GM19372 (cell line): ENCODE results near the gene CDK11B.

Experiments
- ATAC-seq: cut with Tn5 transposase; IDR thresholded peaks from one replicate; pipeline ENCODE4 v1.9.1; 2021; ENCODE audit warnings: mild to moderate bottlenecking, low read depth, moderate library complexity; ENCODE audit not compliant: unreplicated experiment

CDK11B gene

GRCh38 chr1:1617516-1617915 lies 41.3 kb downstream of the CDK11B start:
- ATAC-seq = no peak

GRCh38 chr1:1616838-1617237 lies 42.0 kb downstream of the CDK11B start:
- ATAC-seq = no peak

GRCh38 chr1:1616045-1616790 lies 42.6 kb downstream of the CDK11B start:
- peak; percentile 21 for ATAC-seq

DNA sequence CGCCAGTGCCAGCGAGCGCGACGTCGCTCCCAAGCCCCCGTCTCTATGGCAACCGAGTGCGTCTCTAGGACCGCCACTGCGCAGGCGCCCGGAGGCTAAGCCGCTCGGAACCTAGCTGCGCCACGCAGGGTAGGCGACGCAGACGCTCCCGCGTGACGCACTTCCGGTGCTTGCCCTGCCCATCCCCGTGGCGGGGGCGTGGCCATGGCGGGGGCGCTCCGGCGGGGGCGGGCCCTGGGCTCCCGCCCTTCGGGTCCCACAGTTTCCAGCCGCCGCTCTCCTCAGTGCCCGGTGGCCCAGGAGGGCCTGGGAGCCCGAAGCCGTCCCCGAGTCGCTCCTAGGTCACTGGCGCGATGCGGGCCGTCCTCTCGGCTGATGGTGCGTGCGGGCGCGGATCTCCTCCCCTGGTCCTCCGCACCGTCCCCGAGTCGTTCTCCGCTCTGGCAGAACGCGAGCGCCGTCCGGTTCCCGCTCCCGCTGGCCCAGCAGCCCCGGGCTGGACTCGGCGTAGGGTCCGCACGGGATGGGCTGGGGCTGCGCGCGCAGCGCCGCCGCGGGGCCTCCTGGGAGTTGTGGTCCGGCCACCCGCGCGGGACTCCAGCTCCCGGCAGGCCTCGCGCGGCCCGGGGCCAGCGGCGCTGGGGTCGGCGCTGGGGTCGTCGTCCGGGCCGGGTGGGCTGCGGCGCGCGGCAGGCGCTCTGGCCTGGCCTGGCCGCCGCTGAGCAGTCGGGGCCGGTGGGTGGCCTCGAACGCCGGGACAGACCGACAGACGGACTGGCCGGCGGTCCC lies 43.4 kb downstream of the CDK11B start, which contains the start of gene MIB2:
Gene MIB2, plus strand, starts transcription at position 245 of the 789 bp plus-strand sequence. CDS start 7,953 bp downstream, outside the sequence.
- ATAC-seq = peak; percentile 83

GRCh38 chr1:1614954-1615255 lies 43.9 kb downstream of the CDK11B start:
- ATAC-seq = no peak

- ATAC-seq = no peak
These were observed 44.4 kb downstream of the CDK11B start for GRCh38 chr1:1614204-1614953.

DNA sequence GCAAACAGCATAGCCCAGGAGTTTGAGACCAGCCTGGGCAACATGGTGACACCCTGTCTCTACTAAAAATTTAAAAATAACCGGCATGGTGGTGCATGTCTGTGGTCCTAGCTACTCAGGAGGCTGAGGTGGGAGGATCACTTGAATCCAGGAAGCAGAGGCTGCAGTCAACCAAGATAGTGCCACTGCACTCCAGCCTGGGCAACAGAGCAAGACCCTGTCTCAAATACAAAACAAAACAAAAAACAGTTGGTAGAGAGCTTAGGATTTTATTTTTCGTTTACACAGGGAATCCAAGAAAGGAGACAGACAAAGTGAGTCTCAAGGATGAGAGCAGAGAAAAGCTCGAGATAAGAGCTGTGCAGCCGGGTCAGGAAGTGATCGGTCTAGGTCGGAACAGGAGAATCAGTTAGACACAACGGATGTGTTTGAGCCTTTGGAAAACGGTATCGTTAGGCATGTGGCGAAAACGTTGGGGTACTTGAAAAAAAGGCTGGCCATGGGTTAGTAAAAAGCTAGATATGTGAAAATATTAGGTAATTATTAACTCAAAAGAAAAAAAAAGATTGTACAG lies 45.2 kb downstream of the CDK11B start:
- ATAC-seq = no peak

DNA sequence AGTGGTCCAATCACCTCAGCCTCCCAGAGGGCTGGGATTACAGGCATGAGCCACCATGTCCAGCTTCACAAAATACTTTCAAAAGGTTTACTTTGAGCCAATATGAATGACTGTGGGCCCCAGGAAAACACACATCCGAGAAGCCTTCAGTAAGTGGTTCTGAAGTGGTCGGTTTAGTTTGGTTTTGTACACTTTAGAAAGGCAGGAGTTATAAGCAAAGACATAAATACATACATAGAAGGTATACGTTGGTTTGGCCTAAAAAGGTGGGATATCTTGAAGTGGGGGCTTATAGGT lies 46.8 kb downstream of the CDK11B start:
- no peak for ATAC-seq

DNA sequence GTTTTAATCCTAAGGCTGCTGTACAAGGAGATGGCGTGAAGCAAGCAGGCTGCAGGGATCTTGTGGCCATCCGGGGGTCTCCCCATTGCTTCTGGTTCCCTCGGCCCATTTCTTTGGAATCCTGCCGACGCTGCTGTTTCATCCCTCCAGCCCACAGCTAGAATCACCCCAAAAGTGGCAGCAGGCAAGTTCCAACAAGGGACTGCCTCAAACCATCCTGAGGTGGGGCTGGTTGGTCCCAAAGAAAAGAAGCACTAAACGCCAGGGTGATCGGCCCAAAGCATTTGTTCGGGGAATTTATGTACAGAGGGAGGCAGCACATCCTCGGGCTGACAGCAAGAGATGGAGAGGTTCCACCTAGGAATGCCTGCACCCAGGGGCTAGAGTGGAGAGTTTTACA lies 48.0 kb downstream of the CDK11B start:
- no peak for ATAC-seq

DNA sequence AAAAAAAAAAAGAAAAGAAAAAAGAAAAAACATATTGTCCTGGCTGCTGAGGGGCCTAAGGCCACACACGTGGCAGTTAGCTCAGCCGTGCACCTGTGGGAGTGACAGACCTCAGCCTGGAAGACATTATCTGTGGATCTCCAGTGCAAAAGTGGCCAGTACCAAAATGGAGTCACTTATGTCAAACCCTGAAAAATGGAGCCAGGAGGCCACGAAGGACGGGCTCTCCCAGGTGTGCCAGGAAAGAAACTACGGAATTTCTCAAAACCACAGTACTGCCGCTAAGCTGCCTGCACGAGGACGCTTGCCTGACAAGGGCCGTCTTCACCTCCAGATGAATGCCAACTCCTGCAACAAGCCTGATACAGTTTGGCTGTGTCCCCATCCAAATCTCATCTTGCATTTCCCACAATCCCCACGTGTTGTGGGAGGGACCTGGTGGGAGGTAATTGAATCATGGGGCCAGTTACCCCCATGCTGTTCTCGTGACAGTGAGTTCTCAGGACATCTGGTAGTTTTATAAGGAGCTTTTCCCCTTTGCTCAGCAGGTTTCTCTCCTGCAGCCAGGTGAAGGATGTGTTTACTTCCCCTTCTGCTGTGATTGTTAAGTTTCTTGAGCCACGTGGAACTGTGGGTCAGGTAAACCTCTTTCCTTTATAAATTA lies 48.9 kb downstream of the CDK11B start:
- no peak for ATAC-seq

GRCh38 chr1:1606232-1606631 lies 52.6 kb downstream of the CDK11B start:
- ATAC-seq = no peak

GRCh38 chr1:1605724-1606123 lies 53.1 kb downstream of the CDK11B start:
- ATAC-seq = no peak

DNA sequence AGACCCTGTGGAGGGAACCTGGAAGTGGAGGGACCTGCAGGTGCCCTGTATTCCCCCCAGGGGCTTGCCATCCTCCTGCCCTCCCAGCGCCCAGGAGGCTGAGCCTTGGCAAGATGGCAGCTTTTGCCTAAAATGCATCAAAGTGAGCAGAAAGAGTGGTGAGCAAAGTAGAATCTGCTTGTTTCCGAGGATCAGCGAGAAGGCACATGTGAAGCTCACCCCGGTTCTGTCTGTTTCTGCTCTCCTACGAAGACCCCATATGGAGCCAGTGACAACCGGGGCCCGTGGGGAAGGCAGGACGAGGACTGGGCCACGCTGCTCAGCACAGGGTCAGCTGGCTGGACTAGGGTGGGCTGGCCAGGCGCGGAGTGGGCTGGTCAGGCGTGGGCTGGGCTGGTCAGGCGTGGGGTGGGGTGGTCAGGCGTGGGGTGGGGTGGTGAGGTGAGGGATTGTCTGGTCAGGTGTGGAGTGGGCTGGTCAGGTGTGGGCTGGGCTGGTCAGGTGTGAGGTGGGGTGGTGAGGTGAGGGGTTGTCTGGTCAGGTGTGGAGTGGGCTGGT lies 53.7 kb downstream of the CDK11B start:
- no peak for ATAC-seq

- no peak for ATAC-seq
These were observed 54.3 kb downstream of the CDK11B start for GRCh38 chr1:1604374-1605033.

GRCh38 chr1:1603671-1604373 lies 55.0 kb downstream of the CDK11B start:
- no peak for ATAC-seq

DNA sequence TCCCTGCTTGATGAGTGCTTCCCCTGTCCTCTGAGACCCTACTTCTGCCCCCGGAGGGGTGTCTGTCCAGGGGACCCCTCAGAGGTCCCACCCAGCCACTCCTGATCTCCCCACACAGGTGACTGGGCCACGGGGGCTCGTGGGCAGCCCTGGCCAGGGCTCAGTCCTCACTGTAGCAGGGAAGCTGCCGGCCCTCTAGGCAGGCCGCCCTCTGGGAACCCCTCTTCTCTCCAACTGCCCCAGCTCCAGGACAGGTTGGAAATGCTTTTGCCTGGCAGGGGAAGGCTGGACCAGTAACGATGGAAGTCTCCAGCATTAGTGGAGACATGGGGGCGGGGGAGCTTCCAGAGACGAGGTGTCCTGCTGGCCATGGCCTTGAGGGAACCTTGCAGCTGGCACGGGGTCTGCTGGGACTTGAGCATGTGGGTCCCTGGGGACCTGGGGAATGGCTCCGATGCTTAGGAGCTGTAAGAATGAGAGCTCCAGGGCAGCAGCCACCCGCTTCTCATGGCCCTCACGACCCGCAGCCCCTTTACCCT lies 55.8 kb downstream of the CDK11B start:
- ATAC-seq = no peak

DNA sequence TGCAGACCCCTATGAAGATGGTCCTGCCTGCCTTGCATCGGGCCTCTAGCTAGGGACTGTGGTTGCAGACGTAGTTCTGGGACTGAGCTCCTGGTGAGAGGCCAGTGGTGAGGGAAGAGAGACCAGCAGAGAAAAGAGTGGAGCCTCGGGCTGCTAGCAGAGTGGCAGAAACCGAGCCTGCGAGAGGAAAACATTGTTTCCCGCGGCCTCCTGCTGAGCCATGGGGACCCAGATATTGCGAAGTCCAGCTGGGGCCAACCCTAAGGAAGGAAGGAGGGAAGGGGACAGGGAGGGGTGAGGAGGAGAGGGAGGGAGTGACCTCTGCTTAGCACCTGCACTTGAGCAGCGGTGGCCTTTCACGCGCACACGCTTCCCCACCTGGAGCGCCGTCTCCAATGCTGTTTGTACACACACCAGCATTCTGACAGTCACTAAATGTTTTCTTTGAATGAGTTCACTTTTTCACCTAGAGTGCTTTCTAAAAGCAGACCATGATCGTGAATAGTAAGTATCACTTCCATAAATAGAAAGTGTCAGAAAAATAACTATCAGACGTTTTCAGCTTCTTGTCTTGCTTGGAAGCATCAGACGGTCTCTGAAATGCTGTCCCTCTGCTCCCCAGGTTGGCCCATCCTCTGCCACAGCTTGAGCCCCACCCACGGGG lies 56.4 kb downstream of the CDK11B start:
- ATAC-seq = no peak

- no peak for ATAC-seq
These were observed 57.1 kb downstream of the CDK11B start for GRCh38 chr1:1601564-1602303.
